ENCODE results near the gene ZC3H13.

Gene ZC3H13

GRCh38 chr13:45933203-45933908, 119.2 kb downstream of the ZC3H13 start:
- no peak for FAIRE-seq

GRCh38 chr13:45932676-45933075, 119.9 kb downstream of the ZC3H13 start:
- FAIRE-seq: no peak

- FAIRE-seq: no peak
Observed at GRCh38 chr13:45932172-45932571, 120.4 kb downstream of the ZC3H13 start.

- FAIRE-seq: no peak
Observed at GRCh38 chr13:45931211-45931610, 121.3 kb downstream of the ZC3H13 start.

- FAIRE-seq: no peak
Observed at GRCh38 chr13:45930177-45930576, 122.4 kb downstream of the ZC3H13 start.

- FAIRE-seq: no peak
Observed at GRCh38 chr13:45928843-45929242, 123.7 kb downstream of the ZC3H13 start.

GRCh38 chr13:45928176-45928575, 124.4 kb downstream of the ZC3H13 start:
- FAIRE-seq: no peak

GRCh38 chr13:45926741-45927140, 125.8 kb downstream of the ZC3H13 start:
- FAIRE-seq: no peak

GRCh38 chr13:45925151-45925550, 127.4 kb downstream of the ZC3H13 start:
- FAIRE-seq: no peak

GRCh38 chr13:45921162-45921736, 131.3 kb downstream of the ZC3H13 start:
- FAIRE-seq: no peak

GRCh38 chr13:45918597-45918996, 133.9 kb downstream of the ZC3H13 start:
- no peak for FAIRE-seq

GRCh38 chr13:45917019-45917418, 135.5 kb downstream of the ZC3H13 start:
- no peak for FAIRE-seq

- no peak for FAIRE-seq
Observed at GRCh38 chr13:45915686-45916439, 136.7 kb downstream of the ZC3H13 start.

GRCh38 chr13:45909673-45910072, 142.9 kb downstream of the ZC3H13 start:
- FAIRE-seq: no peak

- FAIRE-seq: no peak
Observed at GRCh38 chr13:45909089-45909488, 143.5 kb downstream of the ZC3H13 start.

GRCh38 chr13:45907503-45907902, 145.0 kb downstream of the ZC3H13 start:
- no peak for FAIRE-seq

Measured in colon (tissue), 2 donors.